Effector CD4-positive, alpha-beta T cell (primary cell): ENCODE measurements around the gene LRRC73.
"Not testable (repeated sequence)": the region's sequence is repeated elsewhere in the genome, so short reads cannot be mapped to it uniquely, and the experiment has no call there.

Experiments used
- DNase-seq: peaks from one replicate; pipeline ENCODE4 v3.0.0-alpha.2; 2020

The LRRC73 gene

GRCh38 chr6:43459535-43459934, 50.6 kb downstream of the LRRC73 start:
- DNase-seq: no peak

- DNase-seq: not testable (repeated sequence)
Measured at GRCh38 chr6:43458154-43458553, 52.0 kb downstream of the LRRC73 start.

GRCh38 chr6:43457643-43458042, 52.5 kb downstream of the LRRC73 start:
- DNase-seq: no peak
